ENCODE measurements around the gene PDE7B.

Gene PDE7B

GRCh38 chr6:136113736-136114173, 262.3 kb downstream of the PDE7B start:
- no peak for TF ChIP-seq CTCF (IDR thresholded peaks at IDR 0.05; ENCODE audit: borderline replicate concordance, insufficient read depth, low read depth, low read length)
- no peak overlapping the region for H3K4me3 ChIP-seq (ENCODE audit: low read depth, low read length)

- H3K4me3 ChIP-seq (ENCODE audit: low read depth, low read length): no peak overlapping the region
- TF ChIP-seq CTCF (IDR thresholded peaks at IDR 0.05; ENCODE audit: borderline replicate concordance, insufficient read depth, low read depth, low read length): no peak
These were observed 263.2 kb downstream of the PDE7B start for GRCh38 chr6:136114661-136115060.

GRCh38 chr6:136115941-136116340, 264.4 kb downstream of the PDE7B start:
- no peak overlapping the region for H3K4me3 ChIP-seq (ENCODE audit: low read depth, low read length)
- TF ChIP-seq CTCF (IDR thresholded peaks at IDR 0.05; ENCODE audit: borderline replicate concordance, insufficient read depth, low read depth, low read length): no peak

- no peak overlapping the region for H3K4me3 ChIP-seq (ENCODE audit: low read depth, low read length)
- no peak for TF ChIP-seq CTCF (IDR thresholded peaks at IDR 0.05; ENCODE audit: borderline replicate concordance, insufficient read depth, low read depth, low read length)
These were observed 265.6 kb downstream of the PDE7B start for GRCh38 chr6:136117081-136117480.

- TF ChIP-seq CTCF (IDR thresholded peaks at IDR 0.05; ENCODE audit: borderline replicate concordance, insufficient read depth, low read depth, low read length): no peak
- H3K4me3 ChIP-seq (ENCODE audit: low read depth, low read length): no peak overlapping the region
These were observed 267.3 kb downstream of the PDE7B start for GRCh38 chr6:136118787-136119186.

- no peak overlapping the region for H3K4me3 ChIP-seq (ENCODE audit: low read depth, low read length)
- TF ChIP-seq CTCF (IDR thresholded peaks at IDR 0.05; ENCODE audit: borderline replicate concordance, insufficient read depth, low read depth, low read length): no peak
These were observed 272.0 kb downstream of the PDE7B start for GRCh38 chr6:136123468-136123867.

GRCh38 chr6:136125585-136125984, 274.1 kb downstream of the PDE7B start:
- H3K4me3 ChIP-seq (ENCODE audit: low read depth, low read length): no peak overlapping the region
- TF ChIP-seq CTCF (IDR thresholded peaks at IDR 0.05; ENCODE audit: borderline replicate concordance, insufficient read depth, low read depth, low read length): no peak

Data from GM12875 (cell line).